ENCODE data around the gene WWOX.

The WWOX gene

GRCh38 chr16:79132701-79133100 lies 1033.2 kb downstream of the WWOX start:
- no peak for DNase-seq (ENCODE audit: low read depth in 3 of 3)

DNA sequence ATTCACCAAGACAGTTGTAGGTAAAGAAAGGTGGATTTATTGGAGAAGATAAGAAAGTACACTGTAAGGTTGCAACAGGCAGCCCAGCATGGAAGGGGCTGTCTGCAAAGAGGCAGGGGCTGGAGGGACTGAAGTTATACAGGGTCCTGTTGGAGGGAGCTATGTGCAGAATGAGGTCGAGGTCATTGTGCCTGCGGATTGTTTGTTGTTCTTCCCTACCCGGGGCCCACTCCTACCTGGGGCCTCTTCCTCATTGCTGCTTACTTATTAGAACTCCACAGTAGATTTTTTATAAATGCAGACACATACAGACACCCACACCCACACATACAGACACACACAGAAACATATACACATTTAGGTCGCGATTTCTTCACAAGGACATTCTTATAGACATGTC lies 1034.8 kb downstream of the WWOX start:
- no peak for DNase-seq (ENCODE audit: low read depth in 3 of 3)

DNA sequence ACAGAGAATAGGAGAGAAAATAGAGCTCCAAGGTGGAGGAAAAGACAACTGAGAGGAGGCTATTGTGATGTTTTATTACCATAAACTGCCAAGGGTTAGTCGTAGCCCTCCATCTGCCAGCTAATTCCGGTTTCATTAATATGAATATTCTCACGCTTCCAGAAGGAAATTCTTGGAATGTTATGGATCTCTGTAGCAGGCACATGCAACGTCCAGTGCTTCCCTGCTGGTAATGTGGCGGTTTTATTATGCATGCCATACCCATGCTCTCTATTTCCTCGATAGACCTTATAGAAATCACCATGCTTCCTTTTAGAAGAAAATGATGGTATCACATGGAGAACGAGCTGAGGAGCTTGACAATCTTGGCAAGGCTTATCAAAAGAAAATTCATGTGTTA lies 1037.5 kb downstream of the WWOX start:
- DNase-seq (ENCODE audit: low read depth in 3 of 3), result no peak

DNA sequence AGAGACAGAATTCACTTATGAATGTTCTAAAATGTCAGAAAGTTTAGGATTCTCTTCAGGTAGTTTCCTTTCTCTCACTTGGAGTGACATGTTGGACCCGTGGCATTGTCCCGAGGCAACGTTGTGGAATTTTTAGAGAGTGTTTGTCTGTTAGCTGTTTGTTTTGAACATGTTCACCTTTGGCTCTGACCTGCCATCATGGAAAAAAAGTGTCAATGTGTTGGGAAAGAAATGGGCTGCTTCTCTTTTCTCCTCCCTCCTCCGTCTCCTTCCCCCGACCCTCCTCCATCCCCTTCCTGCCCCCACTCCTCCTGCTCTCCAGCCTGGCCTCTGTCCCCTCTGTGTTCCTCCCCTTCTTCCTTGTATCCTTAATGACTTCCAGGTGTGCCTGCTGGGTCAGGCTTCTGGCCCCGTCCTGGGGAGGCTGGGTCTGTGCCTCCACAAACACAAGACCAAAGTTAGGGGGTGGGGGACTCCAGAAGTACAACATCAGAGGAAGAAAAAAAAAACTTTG lies 1038.0 kb downstream of the WWOX start:
- no peak for DNase-seq (ENCODE audit: low read depth in 3 of 3)

GRCh38 chr16:79139799-79140198 lies 1040.3 kb downstream of the WWOX start:
- no peak for DNase-seq (ENCODE audit: low read depth in 3 of 3)

DNA sequence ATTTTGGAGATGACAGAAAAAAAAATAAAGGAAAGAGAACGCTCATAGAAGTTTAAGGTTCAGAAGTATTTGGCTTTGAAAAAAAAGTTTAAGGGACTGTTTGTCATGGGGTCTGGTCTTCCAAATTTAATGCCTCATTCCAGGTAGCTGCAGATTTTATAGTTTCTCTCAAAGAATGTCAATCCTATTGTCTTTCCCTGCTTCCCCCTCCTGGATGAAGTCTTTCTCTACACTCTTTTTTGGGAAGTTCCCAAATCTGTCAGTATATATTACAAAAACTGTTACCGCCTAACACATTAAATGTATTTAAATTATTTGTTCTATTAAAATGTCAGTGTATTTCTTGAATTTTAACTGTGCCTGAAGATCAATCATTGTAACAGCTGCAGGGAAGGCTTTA lies 1043.6 kb downstream of the WWOX start:
- no peak for DNase-seq (ENCODE audit: low read depth in 3 of 3)

GRCh38 chr16:79150151-79150550 lies 1050.7 kb downstream of the WWOX start:
- DNase-seq (ENCODE audit: low read depth in 3 of 3), result no peak

DNA sequence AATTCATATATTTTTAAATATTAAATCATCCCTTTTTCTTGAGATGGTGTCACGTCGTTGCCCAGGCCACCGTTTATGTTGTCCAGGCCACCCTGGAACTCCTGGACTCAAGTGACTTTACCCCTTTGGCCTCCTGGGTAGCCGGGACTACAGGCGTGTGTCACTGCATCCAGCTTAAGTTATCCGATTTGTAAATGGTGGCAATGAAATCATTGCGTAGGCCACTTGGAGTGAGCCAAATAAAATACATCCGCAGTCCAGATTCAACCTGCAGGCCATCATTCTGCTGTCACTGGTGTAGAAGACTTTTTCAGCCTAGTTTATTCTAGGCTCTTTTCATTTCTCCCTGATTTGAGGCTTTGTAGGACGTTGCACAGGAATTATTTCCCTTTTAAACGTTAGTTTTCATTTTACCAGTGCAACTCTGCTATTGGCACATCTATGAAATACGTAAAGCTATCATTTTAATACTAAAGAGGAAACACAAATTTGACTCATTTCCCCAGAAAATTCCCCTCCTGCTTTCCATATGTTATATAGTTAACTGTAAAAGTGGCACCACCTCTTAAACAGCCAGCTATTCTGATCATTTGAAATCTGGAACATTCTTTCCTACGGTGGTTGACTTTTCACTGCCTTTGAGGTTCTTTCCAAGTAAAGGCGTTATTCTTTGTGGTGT lies 1051.3 kb downstream of the WWOX start:
- no peak for DNase-seq (ENCODE audit: low read depth in 3 of 3)

DNA sequence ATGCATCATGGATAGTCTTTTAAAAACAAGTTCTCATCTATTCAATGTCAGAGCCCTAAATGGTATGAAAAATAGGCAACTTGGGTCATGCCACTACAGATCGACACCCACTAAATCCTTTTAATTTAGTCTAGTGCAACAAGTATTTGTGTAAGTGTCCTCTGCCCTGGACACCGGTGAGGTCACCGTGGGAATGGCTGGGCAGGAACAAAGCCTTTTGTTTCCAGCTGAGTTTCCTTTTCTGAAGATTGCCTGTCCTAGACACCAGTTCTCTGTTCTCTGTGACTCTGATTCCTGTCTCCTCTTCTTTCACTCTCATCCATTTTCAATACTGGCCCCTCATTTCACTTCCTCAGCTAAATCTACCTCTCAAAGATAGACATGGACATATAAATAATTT lies 1054.6 kb downstream of the WWOX start:
- no peak for DNase-seq (ENCODE audit: low read depth in 3 of 3)

DNA sequence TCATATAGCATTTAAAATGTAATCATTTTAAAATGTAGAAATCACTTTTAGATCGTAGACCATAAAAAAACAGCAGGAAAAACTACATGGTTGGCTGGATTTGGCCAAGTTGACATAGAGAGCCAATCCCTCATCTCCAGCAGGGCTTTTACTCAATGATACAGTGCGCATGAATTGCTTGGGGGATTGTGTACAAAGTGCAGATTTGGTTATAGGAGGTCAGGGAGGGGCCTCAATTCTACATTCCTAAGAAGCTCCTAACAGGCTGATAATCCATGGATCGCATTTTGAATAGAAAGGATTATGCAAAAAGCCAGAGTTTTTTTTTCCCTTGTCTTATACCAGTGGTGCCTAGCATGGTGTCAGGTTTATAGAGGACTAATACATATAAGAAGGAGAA lies 1056.0 kb downstream of the WWOX start:
- DNase-seq (ENCODE audit: low read depth in 3 of 3), result no peak

- DNase-seq (ENCODE audit: low read depth in 3 of 3), result no peak
Observed at GRCh38 chr16:79155904-79156303, 1056.5 kb downstream of the WWOX start.

- no peak for DNase-seq (ENCODE audit: low read depth in 3 of 3)
Observed at GRCh38 chr16:79156761-79157160, 1057.3 kb downstream of the WWOX start.

- DNase-seq (ENCODE audit: low read depth in 3 of 3), result no peak
Observed at GRCh38 chr16:79158337-79158736, 1058.9 kb downstream of the WWOX start.

- no peak for DNase-seq (ENCODE audit: low read depth in 3 of 3)
Observed at GRCh38 chr16:79159261-79160049, 1060.0 kb downstream of the WWOX start.

- no peak for DNase-seq (ENCODE audit: low read depth in 3 of 3)
Observed at GRCh38 chr16:79162977-79163376, 1063.5 kb downstream of the WWOX start.

- peak in 1 of 3 experiments; percentile 9 for DNase-seq (ENCODE audit: low read depth in 3 of 3)
Observed at GRCh38 chr16:79163691-79164387, 1064.4 kb downstream of the WWOX start.

DNA sequence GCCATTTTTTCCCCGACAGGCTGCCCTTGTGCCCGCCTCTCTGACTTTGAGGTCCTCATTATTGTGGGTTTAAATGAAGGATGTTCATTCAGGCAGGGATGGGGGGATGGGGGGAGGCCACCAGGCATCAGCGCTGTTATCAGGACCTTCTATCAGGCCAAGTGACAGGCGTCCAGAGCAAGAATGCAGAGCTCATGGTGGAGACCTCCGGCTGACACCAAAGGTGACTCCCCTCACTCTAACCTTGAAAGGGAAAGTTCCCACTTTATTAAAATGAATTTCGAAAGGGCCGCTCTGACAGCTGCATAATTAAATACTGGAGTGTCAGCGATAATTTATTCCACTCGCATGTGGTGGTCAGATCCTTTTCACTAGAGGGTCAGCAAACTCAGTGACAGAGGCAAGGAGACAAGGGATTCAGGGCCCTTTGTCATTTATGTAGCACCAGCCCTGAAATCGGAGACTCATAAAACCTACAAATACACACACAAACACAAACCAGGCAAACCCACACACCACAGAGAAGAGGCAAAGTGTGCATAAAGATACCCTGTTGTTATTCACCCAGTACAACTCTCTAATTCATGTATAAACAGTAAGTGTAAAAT lies 1065.0 kb downstream of the WWOX start:
- DNase-seq (ENCODE audit: low read depth in 3 of 3), result no peak

DNA sequence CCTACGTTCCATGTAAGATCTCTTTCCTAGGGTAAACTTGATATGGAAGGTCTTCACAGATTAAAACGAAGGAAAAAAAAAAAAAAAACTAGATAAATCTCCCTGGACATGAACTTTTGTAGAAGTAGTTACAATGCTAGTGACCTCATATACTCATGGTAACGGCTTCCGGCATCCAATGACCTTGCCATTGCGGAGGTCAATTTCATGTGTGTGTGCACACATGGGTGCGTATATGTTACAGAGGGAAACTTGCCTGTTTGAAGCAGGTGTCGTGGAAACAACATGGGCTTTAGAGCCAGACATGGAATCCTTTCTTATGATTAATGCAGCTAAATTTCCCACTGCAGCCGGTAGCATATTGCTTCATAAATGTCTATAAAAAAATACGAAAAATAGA lies 1065.6 kb downstream of the WWOX start:
- no peak for DNase-seq (ENCODE audit: low read depth in 3 of 3)

- DNase-seq (ENCODE audit: low read depth in 3 of 3), result no peak
Observed at GRCh38 chr16:79165506-79165905, 1066.1 kb downstream of the WWOX start.

DNA sequence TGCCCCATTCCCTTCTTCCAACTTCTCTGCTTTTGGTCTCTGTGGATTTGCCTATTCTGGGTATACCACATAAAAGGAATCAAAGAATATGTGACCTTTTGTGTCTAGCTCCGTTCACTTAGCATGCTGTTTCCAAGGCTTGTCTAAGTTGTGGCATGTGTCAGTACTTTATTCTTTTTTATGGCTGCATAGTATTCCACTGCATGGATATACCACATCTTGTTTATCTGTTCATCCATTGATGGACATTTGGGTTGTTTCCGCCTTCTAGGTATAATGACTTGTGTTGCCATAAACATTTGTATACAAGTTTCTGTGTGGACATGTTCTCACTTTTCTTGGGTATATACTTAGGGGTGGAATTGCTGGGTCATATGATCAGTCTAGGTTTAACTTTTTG lies 1068.4 kb downstream of the WWOX start:
- DNase-seq (ENCODE audit: low read depth in 3 of 3), result no peak

GRCh38 chr16:79168321-79168720 lies 1068.9 kb downstream of the WWOX start:
- no peak for DNase-seq (ENCODE audit: low read depth in 3 of 3)

DNA sequence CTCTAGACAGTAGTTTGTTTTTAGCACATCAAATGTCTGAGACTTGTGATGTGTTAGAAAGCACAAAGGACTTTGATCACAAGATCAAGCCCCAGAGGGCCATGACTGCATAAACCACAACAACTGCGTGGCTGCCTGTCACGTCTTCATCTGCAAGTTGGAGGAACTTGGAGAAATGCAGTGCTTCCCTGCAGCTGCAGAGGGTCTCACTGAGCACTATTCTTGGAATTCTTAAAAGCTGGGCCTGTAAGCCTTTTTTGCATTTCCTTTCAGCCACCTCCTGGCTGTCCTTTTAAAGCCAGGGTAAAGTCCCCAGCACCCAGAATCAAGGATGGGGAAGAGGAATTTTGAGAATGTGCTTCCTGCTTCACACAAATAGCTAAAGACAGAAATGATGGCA lies 1069.8 kb downstream of the WWOX start:
- peak in 1 of 3 experiments; percentile 7 for DNase-seq (ENCODE audit: low read depth in 3 of 3)
